ENCODE measurements around the gene RSU1.
"Not testable (repeated sequence)": the region's sequence is repeated elsewhere in the genome, so short reads cannot be mapped to it uniquely, and the experiment has no call there.

Gene RSU1

DNA sequence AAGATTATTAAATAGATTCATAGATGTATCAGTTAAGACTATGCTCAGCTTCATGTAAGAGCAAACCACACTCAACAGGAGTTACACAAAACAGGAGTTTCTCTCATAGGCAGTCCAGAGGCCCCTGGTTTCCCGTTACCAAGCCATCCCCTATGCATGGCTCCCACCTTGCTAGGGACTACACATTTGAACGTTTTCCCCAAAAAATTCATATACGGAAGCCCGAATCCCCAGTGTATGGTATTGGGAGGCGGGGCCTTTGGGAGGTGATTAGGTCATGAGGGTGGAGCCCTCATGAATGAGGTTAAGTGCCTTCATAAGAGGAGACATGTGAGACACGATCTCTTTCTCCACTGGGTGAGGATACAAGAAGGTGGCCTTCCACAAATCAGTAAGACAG lies 29.1 kb downstream of the RSU1 start:
- no peak for DNase-seq (ENCODE audit: low read depth in 3 of 3, low spot score in 1 of 3)

- peak; percentile 25 to 36 (median 29) for DNase-seq (ENCODE audit: low read depth in 3 of 3, low spot score in 1 of 3)
Measured at GRCh38 chr10:16787361-16787791, 29.8 kb downstream of the RSU1 start.

DNA sequence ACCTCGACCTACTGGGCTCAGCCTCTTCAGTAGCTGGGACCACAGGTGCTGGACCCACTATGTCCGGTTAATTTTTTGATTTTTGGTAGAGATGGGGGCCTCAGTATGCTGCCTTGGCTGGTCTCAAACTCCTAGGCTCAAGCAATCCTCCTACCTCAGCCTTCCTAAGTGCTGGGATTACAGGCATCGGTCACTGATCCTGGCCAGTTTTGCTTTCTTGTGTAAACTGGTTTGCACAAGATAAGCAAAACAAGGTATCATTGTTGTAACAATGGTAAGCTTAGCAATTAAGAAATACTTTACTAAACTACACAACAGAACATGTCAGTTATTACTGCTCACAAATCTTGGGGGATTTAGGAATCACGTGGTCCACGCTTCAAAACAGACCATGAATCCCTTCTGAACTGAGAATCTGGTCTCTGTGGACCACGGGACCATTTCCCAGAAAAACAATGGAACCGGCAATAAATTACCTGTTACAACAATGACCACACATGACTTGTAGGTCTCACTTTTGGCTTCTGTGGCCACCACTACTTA lies 36.8 kb downstream of the RSU1 start:
- no peak for DNase-seq (ENCODE audit: low read depth in 3 of 3, low spot score in 1 of 3)

- DNase-seq (ENCODE audit: low read depth in 3 of 3, low spot score in 1 of 3): peak in 1 of 3 donors; percentile 47
Measured at GRCh38 chr10:16779384-16779915, 37.8 kb downstream of the RSU1 start.

- no peak for DNase-seq (ENCODE audit: low read depth in 3 of 3, low spot score in 1 of 3)
Measured at GRCh38 chr10:16777473-16778370, 39.5 kb downstream of the RSU1 start.

DNA sequence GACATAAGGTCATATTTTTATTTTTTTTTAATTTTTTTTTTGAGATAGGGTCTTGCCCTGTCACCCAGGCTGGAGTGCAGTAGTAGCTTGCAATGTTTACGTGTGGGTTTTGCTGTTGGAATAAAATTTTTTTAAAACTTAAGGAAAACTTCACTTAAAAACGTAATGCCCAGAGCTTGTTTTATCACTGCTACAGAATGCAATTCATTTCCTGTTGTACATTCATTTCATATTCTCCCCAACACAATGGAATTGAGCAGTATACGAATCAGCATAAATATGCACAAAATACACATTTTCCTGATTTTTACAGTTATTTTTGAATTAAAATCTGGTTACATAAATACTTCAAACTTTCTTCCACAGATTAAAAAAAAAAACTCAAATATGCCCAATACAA lies 40.3 kb downstream of the RSU1 start:
- no peak for DNase-seq (ENCODE audit: low read depth in 3 of 3, low spot score in 1 of 3)

- DNase-seq (ENCODE audit: low read depth in 3 of 3, low spot score in 1 of 3): no peak
Measured at GRCh38 chr10:16773334-16773733, 43.9 kb downstream of the RSU1 start.

GRCh38 chr10:16770670-16771069 lies 46.6 kb downstream of the RSU1 start:
- no peak for DNase-seq (ENCODE audit: low read depth in 3 of 3, low spot score in 1 of 3)

- DNase-seq (ENCODE audit: low read depth in 3 of 3, low spot score in 1 of 3): no peak
Measured at GRCh38 chr10:16770141-16770540, 47.1 kb downstream of the RSU1 start.

GRCh38 chr10:16769331-16769730 lies 47.9 kb downstream of the RSU1 start:
- DNase-seq (ENCODE audit: low read depth in 3 of 3, low spot score in 1 of 3): no peak

- no peak for DNase-seq (ENCODE audit: low read depth in 3 of 3, low spot score in 1 of 3)
Measured at GRCh38 chr10:16768702-16769101, 48.5 kb downstream of the RSU1 start.

DNA sequence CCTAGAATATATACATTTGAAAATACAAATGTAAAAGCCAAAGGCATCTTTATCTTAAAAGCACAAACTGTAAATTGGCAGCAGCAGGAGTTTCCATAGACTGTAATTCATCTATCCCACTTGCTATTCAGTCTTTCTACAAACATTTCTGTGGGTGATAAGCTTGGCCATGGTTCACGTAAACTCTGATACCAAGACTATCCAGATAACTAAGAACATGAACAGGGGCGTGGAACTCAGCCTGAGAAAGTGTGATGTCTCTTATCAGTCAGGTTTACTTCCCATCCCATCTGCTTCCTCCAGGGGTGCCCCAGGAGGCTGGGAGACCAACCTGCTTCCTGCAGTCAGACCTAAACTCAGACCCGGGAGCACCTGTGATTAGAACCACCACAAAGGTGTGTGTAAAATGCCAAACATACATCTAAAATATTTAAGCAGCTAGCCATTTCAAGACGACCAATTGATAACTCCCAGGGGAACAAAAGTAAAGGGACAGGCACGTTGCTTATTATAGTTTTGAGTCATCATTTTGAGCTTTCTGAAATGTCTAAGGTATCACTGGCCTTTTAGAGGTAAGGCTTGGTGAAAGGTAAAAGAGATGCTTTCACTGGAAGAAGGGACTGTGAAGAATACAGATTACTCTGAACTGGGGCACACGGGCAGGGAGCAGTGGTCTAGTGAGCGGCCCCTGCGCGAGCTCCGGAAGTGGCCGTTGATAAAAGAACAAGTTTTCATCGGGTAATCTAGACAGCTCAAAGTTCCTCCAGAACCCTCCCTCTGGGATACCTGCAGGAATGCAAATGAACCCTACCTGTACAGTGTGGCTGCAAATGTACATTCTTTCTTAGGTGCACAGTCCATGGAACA lies 51.5 kb downstream of the RSU1 start:
- DNase-seq (ENCODE audit: low read depth in 3 of 3, low spot score in 1 of 3): no peak

DNA sequence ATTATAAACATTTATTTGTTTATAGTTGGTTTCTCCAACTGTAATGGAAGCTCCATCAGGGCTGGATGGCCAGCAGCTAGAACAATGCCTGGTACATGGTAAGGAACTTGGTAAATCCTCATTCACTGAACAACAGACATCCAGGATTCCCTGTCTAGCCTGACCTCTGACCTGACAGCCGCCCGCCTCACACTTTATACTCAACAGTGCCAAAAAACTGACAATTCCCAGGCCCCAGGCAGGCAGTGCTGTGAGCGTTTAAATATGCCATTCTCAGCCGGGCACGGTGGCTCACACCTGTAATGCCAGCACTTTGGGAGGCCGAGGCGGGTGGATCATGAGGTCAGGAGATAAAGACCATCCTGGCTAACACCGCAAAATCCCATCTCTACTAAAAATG lies 55.9 kb downstream of the RSU1 start:
- no peak for DNase-seq (ENCODE audit: low read depth in 3 of 3, low spot score in 1 of 3)

DNA sequence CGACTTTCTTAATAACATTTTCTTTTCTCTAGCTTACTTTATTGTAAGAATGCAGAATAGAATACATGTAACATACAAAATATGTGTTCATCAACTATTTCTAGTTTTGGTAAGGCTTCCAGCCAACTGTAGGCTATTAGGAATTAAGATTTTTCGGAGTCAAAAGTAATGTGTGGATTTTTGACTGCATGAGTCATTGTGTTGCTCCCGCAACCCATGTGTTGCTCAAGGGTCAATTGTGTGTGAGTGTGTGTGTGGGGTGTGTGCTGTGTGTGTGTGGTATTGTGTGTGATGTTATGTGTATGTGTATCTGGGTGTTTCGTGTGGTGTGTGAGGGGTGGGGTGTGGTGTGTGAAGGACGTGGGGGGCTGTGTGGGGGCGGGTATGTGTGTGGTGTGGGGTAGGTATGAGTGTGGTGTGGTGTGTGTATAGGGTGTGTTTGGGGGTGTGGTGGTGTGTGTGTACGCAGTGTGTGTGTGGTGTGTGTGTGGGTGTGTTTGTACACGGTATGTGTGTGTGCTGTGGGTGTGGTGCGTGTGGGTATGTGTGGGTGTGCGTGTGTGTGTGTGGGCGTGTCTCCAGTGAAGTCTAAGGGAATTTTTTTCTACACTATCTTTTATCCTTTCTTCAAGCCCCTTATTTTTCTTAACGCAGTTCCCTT lies 60.5 kb downstream of the RSU1 start:
- DNase-seq (ENCODE audit: low read depth in 3 of 3, low spot score in 1 of 3): no peak

- DNase-seq (ENCODE audit: low read depth in 3 of 3, low spot score in 1 of 3): no peak
Measured at GRCh38 chr10:16754765-16755164, 62.5 kb downstream of the RSU1 start.

DNA sequence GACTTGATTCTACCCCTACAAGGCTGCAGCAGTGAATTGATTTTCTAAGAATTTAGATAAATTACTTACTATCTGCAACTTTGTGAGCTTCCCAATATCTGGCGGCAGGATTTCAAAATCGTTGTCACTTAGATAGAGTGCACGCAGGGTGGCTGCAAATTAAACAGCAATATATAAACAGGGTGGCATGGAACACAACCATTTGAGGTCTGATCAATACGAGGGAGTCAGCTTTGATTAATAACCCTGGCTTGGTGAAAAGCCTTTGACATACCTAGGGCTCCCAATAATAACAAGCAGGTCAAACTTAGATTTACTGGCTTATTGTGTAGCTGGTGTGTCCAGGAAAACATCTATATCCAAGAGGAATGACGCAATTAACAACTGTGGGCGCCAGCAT lies 64.4 kb downstream of the RSU1 start:
- not testable (repeated sequence) for DNase-seq (ENCODE audit: low read depth in 3 of 3, low spot score in 1 of 3)

GRCh38 chr10:16752099-16752498 lies 65.1 kb downstream of the RSU1 start:
- no peak for DNase-seq (ENCODE audit: low read depth in 3 of 3, low spot score in 1 of 3)

- no peak for DNase-seq (ENCODE audit: low read depth in 3 of 3, low spot score in 1 of 3)
Measured at GRCh38 chr10:16751244-16751643, 66.0 kb downstream of the RSU1 start.

DNA sequence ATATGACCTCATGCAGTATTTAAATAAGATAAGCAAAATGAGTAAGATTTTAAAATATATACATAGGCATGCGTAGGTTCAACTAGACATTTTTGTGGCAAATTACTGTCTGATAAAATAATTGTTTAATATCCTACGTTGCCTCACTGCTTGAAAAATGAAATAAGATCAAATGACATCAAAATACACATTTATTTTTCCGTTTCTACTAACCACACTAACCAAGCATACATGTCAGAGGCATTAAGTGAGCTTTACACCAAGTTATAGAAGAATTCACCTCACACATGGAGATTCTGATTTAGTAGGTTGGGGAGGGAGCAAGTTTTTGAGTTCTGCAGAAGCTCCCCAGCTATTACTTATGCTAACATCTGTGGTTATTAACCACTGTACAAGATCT lies 66.8 kb downstream of the RSU1 start:
- DNase-seq (ENCODE audit: low read depth in 3 of 3, low spot score in 1 of 3): no peak

GRCh38 chr10:16748749-16749148 lies 68.5 kb downstream of the RSU1 start:
- no peak for DNase-seq (ENCODE audit: low read depth in 3 of 3, low spot score in 1 of 3)

- DNase-seq (ENCODE audit: low read depth in 3 of 3, low spot score in 1 of 3): no peak
Measured at GRCh38 chr10:16746856-16747255, 70.4 kb downstream of the RSU1 start.
